GM23248 (cell line): ENCODE data around the gene USP12.

Experiments
- EZH2 ChIP-seq: fragments of 200-600 bp; sonication (generic); IDR thresholded peaks from 2 replicates; pipeline ENCODE4 v1.6.1; 2018; ENCODE audit warnings: antibody characterized with exemption, mild to moderate bottlenecking; ENCODE audit not compliant: insufficient read depth, poor library complexity, severe bottlenecking
- EZH2phosphoT487 ChIP-seq: fragments of 200-600 bp; sonication (generic); IDR thresholded peaks from 2 replicates; pipeline ENCODE4 v1.6.1; 2018; ENCODE audit warnings: antibody characterized with exemption, moderate library complexity, mild to moderate bottlenecking, low read depth; ENCODE audit not compliant: insufficient read depth

- TF ChIP-seq EZH2phosphoT487 (no peak), EZH2 (no peak)
Observed at GRCh38 chr13:27044837-27045570, 126.6 kb downstream of the USP12 start.
